GM18858 (cell line): ENCODE measurements around the gene TSEN54.

ENCODE experiments used
- ATAC-seq: cut with Tn5 transposase; IDR thresholded peaks from one replicate; pipeline ENCODE4 v1.9.1; 2021; ENCODE audit not compliant: unreplicated experiment

TSEN54 gene

DNA sequence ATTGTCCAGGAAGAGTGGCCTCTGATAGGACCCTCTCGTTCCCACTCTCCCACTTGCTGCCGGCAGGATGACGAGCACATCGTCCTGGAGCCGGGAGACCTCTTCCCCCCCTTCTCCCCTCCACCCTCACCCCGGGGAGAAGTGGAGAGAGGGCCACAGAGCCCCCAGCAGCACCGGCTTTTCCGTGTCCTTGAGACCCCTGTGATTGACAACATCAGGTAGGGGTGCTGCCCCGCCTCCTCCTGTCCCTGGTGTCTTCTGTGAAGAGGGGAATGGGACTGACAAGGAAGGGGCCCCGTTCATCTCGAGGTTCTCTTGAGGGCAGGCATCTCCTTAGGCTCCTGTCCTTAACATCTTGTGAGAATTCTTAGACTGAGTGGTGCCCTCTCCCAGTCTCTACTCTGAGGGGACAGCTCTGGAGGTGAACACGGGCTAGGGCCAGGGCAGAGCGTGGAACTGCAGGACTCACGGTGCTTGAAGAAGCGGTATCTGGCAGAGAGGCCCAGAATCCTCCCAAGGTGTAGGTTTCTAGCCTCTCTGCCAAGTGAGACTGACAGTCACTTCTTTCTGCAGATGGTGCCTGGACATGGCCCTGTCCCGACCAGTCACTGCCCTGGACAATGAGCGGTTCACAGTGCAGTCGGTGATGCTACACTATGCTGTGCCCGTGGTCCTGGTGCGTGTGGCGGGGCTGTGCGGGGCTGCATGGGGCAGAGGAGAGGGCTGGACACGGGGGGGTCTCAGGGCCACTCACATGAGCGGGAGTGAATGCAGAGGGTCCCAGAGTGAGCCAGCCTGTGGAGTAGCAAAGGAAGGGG is 27.4 kb upstream of the TSEN54 start:
- no peak for ATAC-seq

DNA sequence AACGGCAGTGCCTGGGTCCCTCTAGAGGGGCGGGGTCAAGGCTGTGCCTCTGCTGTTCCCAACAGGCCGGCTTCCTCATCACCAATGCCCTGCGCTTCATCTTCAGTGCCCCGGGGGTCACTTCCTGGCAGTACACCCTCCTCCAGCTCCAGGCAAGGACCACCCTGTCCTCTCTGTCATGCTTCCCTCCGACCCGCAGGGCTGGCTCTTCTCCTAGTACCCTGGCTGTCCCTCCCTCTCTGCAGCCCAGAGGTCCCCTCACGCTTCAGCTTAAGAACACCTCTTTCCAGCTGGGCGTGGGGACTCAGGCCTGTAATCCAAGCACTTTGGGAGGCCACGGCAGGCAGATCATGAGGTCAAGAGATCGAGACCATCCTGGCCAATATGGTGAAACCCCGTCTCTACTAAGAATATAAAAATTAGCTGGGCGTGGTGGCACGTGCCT is 26.8 kb upstream of the TSEN54 start:
- ATAC-seq = no peak

DNA sequence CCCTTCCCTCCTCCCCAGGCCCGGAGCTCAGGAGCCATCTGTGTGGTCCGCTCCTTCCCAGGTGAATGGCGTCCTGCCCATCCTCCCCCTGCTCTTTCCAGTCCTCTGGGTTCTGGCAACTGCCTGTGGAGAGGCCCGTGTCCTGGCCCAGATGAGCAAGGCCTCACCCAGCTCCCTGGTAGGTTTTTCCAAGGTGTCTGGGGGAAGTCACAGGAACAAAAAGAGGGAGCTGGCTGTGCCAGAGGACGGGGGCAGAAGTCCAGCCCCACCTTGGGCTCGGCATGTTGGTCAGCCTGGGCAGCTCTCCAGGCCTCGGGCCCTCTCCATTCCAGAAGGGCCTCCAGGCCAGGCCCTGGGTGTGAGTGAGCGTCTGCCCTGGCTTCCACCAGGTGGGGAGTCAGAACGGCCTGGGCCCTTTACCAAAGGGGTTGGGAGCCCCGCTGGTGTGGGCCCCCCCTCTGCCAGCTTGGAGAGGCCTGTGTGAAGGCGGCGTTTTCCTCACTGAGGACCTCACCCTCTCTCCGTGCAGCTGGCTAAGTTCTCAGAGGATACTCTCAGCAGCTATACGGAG is 26.1 kb upstream of the TSEN54 start:
- no peak for ATAC-seq

DNA sequence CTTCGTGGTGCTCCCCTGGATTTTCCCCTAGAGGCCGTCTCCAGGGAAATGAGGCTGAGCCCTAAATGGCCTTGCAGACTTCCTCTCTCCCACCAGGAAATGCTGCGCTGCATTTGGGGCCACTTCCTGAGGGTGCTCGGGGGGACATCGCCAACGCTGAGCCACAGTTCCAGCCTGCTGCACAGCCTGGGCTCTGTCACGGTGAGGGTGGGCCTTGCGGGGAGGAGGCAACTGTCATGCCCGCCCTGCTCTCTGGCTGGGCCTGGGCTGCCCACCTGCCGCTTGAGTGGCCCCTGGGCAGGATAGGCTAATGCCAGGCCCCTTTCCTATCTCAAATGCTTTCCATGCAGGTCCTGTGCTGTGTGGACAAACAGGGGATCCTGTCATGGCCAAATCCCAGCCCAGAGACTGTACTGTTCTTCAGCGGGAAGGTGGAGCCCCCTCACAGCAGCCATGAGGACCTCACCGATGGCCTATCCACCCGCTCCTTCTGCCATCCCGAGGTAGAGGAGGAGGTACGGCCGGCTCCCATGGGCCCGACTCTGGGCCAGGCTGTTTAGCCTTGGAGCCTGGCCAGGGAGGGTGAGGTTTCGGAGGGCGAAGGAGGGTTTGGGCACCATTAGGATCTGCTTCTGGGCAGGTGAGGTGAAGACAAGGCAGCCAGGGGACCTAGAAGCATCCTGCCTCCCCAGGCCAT is 25.2 kb upstream of the TSEN54 start:
- ATAC-seq = no peak

DNA sequence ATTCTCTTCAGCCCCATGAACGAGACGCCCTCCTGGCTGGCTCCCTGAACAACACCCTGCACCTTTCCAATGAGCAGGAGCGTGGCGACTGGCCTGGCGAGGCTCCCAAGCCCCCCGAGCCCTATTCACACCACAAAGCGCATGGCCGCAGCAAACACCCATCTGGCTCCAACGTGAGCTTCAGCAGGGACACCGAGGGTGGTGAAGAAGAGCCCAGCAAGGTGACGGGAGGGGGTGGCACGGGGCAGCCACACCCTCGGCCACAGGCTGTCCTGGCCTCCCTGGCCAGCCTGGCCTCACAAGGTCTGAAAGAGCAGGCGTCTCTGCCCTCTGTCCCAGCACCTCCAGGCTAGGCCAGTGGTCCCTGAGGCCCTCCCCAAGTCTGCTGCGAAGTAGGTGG is 24.6 kb upstream of the TSEN54 start:
- no peak for ATAC-seq

DNA sequence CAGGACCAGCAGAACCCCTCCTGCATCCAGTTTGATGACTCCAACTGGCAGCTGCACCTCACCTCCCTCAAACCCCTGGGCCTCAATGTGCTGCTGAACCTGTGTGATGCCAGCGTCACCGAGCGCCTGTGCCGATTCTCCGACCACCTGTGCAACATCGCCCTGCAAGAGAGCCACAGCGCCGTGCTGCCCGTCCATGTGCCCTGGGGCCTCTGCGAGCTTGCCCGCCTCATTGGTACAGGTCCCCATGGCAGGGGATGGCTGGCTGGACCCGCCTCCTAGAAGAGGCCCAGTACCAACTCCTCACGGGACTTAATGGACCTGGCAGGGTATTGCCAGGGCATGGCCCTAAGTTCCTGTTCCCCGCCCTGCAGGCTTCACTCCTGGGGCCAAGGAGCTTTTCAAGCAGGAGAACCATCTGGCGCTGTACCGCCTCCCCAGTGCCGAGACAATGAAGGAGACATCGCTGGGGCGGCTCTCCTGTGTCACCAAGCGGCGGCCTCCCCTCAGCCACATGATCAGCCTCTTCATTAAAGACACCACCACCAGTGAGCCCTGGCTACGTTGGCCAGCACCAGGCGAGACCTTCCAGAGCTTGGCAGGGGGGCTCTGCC is 23.7 kb upstream of the TSEN54 start:
- no peak for ATAC-seq

DNA sequence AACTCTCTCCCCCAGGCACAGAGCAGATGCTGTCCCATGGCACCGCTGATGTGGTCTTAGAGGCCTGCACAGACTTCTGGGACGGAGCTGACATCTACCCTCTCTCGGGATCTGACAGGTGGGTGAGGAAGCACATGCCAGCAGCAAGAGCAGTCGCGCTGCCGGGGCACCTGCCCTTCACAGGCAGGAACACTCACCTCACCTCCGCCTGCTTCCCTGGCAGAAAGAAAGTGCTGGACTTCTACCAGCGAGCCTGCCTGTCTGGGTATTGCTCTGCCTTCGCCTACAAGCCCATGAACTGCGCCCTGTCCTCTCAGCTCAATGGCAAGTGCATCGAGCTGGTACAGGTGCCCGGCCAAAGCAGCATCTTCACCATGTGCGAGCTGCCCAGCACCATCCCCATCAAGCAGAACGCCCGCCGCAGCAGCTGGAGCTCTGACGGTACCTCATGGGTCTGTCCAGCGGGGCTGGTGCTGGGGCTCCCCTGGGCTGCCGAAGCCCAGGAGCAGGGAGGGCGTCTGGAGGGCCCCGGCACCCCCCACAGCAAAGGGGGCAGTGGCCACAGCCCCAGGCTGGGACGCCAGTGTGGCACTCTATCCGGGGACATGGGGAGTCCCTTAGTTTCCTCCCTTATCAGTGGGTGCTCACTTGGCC is 22.7 kb upstream of the TSEN54 start:
- ATAC-seq = no peak

DNA sequence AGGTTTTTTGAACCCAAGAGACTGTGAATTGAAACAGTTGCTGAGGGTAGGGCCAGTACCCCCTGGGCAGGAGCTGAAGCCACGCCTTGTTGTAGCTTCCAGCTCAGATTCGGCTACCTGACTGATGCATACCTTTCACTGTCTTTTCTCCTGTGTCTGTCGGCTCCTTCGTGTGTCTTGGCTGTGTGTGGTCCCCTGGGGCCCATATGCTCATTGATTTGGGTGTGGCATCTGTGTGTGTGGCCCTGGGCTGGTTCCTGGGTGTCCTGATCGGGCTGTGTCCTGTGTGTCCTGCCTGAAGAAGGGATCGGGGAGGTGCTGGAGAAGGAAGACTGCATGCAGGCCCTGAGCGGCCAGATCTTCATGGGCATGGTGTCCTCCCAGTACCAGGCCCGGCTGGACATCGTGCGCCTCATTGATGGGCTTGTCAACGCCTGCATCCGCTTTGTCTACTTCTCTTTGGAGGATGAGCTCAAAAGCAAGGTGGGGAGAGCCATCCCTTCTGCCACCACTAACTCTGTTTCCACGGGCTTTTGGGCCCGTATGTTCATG is 21.9 kb upstream of the TSEN54 start:
- no peak for ATAC-seq

DNA sequence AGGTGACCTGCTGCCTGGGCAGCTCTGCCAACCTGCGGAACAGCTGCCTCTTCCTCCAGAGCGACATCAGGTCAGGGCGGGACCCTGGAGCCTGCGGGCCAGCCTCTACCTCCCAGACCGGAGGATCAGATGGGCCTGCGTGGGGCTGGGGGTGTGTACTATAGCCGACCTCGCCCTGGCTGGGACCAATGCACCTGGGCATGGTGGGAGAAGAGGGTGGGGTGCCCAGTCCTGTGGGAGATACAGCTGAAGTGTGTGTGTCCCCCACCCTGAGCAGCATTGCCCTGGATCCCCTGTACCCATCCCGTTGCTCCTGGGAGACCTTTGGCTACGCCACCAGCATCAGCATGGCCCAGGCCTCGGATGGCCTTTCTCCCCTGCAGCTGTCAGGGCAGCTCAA is 20.3 kb upstream of the TSEN54 start:
- ATAC-seq = no peak

DNA sequence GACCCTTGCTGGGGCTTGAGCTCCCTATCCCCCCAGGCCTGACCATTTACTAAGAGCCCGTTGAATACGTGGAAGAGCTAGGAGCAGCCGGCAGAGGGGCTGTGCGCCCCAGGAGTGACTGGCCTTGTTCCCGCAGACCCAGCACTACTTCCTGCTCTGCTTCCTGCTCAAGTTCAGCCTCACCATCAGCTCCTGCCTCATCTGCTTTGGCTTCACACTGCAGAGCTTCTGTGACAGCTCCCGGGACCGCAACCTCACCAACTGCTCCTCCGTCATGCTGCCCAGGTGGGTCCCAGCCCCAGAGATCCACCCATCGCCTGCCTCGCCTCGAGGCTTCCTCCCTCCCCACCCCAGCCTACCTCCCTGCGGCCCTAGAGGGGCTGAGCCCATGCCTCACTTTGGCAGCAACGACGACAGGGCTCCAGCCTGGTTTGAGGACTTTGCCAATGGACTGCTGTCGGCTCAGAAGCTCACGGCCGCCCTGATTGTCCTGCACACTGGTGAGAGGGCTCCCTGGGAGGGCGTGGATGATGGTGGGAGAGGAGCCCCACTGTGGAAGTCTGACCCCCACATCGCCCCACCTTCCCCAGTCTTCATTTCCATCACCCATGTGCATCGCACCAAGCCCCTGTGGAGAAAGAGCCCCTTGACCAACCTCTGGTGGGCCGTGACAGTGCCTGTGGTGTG is 18.1 kb upstream of the TSEN54 start:
- no peak for ATAC-seq

DNA sequence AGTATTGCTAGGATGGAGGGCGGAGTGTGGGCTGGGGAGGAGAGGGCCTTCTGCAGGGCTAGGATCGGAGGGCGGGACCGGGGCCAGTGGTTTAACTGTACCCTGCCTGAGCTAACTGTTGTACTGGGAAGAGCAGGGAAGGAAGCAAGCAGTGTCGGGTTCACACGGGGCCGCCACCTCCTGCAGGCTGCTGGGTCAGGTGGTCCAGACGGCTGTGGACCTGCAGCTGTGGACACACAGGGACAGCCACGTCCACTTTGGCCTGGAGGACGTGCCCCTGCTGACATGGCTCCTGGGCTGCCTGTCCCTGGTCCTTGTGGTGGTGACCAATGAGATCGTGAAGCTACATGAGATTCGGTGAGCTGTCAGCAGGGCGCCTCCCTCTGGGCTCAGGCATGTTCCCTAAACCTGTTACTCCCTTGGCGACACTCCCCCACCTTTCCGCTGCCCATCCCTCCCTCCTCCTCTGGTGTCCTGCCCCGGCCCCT is 17.6 kb upstream of the TSEN54 start:
- ATAC-seq = no peak

DNA sequence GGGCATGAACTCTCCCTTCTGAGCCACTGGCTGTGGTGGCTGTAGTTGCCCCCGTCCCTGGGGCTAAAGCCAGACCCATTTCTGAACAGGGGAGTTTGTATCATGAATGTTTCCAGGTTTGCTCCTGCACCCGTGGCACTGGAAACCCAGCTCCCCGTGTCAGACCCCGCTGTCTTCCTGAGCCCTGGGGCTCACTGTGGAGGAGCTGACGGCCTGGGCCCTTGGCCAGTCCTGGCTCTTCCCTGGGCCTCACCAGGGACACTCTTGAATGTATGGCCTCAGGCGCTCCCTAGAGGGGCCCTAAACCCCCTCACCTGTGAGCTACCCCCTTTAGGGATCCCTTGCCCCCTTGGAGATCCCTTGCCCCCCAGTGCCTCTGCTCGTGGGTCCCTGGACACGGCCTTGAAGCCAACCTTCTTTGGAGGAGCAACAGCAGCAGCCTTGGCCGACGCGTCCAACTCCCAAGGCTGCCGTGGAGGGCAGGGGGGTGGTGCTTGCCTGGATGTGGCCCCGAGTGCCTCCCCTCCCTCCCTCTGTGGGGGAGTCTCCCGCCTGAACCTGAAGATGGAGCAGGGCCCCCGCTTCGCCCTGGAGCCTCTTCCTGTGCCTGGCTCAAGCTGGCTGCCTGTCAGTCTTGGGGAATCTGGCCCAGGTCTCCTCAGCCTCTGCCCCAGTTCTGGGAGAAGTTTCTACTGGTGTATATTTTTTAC is 16.9 kb upstream of the TSEN54 start:
- ATAC-seq = no peak

DNA sequence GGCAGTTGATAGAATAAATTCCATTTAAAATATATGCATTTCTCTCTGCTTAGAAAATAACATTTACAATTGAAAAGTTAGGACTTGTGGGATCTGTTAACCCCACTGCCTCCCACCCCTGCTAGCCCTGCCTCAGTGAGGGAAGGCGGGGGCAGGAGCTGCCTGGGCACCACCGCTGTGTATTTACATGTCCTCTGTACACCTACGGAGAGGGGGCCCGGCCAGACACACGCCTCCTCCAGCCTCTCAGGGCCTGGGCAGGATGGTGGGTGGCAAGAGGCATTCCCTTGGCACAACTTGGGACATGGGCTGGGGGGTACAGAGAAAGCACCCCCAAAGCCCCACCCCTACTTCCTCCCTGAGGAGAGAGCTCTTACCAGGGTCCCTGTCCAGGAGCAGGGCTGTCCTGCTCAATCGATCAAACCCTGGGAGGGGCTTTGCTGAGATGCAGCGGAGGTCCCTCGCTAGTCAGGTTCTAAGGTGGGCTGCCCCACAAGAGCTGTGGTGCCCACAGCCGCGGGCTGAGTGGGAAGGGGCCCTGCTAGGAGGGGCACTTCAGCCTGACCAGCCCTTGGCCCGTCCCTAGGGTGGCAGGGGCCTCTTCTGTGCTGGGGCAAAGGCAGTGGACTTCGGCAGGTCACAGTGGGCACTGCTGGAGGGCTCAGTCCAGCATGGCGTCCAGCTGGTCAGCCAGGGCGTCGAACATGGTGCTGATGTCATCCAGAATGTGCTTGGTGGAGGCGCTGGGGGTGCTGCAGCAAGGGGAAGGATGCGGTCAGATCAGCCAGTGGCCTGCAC is 15.7 kb upstream of the TSEN54 start:
- ATAC-seq = no peak

DNA sequence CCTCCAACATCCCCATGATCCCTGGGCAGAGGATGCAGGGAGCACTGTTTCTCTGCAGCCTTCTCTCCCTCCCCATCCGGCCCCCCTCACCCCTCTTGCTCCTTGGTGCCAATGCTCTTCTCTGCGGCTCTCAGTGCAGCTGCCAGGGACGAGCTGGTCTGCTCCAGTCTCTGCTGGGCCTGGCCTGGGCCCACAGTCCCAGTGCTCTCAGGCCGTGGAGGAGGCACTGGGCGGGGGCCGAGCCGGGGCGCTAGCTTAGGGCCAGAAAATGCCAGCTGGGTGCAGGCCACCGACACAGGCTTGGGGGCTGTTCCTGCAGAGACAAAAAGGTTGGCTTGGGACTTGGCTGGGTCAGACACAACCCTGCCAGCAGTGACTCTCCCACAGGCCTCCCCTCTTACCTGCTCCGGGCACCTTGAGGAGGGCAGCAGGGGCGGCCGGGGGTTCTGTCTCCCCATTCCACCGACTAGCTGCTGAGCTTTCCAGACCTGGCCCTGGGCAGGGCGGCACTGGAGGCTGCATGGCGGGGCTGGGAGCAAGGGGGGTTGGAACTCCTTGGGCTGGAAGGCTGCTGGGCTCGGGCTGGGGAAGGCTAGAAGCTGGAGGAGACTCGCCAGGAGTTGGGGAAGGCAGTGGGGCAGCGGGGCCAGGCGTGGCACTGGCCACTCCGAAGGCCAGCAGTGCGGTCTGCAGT is 14.8 kb upstream of the TSEN54 start:
- no peak for ATAC-seq

DNA sequence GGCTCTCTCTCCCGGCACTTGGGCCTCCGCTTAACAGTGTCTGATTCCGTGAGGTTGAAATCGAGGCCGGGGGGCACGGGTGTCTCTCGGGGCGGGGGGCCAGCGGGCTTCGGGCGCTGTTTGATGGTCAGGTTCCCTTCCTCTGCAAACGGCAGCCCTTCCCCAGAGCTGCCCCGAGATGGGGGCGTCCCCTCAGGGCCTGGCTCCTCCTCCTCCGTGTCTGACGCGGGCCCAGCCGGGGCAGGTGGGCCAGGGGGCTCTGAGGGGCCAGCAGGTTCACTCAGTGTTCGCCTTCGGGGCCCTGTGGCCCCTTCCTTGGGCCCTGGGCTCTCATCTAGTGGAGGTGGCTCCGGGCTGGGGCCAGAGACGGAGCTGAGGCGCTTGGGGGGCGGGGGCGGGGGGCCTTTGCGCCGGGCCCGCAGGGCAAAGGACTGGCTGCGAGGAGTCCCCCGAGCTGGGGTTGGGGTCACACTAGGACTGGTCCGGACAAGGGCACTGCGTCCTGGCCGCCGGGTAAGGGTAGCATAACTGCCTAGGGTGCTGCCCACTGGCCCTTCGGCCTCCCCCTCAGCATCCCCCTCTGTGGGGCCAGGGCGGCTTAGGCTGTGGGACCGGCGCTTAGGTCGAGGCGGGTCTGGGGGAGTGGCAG is 14.1 kb upstream of the TSEN54 start:
- ATAC-seq = no peak

DNA sequence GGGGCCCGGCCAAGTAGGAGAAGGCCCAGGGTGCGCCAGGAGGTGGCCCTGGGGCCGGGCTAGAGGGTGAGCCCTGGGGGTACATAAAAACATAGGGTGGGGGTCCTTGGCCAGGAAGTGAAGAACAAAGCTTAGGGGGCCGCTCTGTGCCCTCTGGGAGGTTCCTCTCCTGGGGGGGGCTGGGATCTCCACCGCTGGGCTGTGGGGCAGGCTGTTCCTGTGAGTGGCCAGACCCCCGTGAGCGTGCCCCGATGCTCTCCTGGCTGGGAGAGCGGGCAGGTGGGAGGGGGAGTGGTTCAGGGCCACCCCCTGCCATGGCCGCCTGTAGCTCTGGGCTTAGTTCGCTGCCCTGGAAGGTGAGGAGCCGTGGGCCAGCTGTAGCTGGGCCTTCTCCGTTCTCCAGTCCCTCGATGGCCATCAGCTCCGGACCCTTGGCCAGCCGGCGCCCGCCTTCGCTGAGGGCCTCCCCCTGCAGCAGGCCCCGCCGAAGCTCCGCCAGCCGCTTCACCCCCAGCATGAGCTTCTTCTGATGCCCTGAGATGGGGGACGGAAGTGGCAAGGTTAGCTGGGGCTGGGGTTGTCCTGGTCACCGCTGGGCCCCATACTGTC is 13.5 kb upstream of the TSEN54 start:
- no peak for ATAC-seq

DNA sequence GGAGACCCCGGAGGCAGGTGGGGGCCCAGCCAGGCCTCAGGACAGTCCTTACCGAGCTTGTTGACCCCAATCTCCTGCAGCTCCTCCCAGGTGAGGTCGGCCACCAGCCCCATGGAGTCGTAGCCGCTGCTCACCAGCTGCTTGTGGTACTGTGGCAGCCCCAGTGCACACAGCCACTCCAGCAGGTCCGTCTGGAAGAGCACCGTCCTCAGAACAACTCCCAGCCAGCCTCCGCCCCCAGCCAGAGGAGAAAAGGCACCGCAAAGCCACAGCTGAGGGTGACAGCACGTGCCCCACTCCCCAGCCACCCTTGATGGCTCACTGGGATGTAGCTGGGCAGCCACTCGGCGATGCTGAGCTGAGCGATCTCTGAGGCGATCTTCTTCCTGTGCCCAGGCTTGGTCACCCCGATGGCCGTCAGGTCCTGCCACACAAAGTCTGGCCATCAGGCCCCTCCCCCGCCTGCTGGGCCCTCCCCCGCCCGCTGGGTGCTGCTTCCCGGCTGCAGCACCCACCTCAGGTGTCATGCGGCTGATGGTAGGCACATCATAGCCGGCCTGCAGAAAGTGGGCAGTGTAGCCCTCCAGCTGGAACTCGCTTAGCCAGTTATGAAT is 12.9 kb upstream of the TSEN54 start:
- no peak for ATAC-seq
